NCI-H460 (cell line): Measurements from ENCODE around the gene PFKFB2. TPM values are rescaled to one million over a fixed set of nuclear protein-coding genes. Genes with fewer than 3 reads are reported as not detected.

Source experiments
- DNase-seq: peaks from one replicate; pipeline ENCODE4 v3.0.0-alpha.2; 2016; ENCODE audit warnings: low read depth; ENCODE audit errors: extremely low read depth
- total RNA-seq: library from RNA; depleted of rRNA; stranded (reverse); fragments of >200 nt; shearing (Covaris generic); gene quantifications from 2 replicates; pipeline ENCODE4 v1.2.3, GENCODE V29; 2014

PFKFB2 gene
- total RNA-seq, 1 experiment from 2014 or later, result 4.4 TPM

GRCh38 chr1:207084701-207085180, 31.7 kb downstream of the PFKFB2 start:
- peak; percentile 75 for DNase-seq

- no peak for DNase-seq
Measured at GRCh38 chr1:207085887-207086286, 32.8 kb downstream of the PFKFB2 start.

- no peak for DNase-seq
Measured at GRCh38 chr1:207088161-207088560, 35.1 kb downstream of the PFKFB2 start.

DNA sequence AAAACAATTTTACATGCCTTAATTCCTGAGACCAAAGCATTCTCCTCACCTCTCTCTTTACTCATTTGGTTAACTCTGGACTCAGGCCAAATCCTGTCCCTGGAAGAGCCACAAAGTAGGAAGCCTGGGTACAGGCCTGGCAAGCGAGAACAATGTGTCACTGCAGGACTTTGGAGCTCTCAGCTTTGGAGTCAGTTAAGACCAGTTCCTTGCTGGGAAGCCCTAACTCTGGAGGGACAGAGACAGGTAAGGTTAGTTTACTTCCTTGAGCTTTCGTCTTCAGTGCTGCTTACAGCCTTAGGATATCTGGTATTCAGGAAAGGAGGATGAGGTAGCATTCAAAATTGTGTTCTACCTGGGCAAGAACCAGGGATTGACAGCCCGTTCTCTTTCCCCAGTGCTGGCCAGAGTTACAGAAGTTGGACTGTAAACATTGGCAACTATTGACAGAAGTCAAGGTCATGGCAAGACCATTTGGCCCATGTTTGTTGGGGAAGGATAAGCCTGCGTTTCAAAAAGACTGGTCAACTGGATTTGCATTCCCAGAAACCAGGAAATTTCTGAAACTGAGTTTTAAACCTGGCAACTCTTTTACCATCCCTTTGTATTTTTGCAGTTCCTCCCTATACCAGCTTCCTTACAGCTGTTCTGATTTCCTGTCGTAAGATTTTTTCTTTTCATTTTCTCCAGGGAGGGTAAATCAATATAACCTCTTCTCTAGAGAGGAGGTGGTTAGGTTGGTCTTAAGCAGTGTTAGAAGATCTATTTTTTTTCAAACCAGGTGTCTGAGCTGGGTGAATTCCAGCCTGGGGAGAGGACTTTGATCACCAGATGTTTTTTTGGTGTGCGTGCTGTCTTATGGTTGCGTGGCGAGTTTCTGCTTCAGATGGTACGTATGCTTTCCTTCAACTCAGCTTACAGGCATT, 35.9 kb downstream of the PFKFB2 start, which contains the start of gene C4BPB:
TSS of gene C4BPB (plus strand) at position 160 of the 926 bp plus-strand sequence. CDS start at position 832, 672 bp downstream.
- no peak for DNase-seq

DNA sequence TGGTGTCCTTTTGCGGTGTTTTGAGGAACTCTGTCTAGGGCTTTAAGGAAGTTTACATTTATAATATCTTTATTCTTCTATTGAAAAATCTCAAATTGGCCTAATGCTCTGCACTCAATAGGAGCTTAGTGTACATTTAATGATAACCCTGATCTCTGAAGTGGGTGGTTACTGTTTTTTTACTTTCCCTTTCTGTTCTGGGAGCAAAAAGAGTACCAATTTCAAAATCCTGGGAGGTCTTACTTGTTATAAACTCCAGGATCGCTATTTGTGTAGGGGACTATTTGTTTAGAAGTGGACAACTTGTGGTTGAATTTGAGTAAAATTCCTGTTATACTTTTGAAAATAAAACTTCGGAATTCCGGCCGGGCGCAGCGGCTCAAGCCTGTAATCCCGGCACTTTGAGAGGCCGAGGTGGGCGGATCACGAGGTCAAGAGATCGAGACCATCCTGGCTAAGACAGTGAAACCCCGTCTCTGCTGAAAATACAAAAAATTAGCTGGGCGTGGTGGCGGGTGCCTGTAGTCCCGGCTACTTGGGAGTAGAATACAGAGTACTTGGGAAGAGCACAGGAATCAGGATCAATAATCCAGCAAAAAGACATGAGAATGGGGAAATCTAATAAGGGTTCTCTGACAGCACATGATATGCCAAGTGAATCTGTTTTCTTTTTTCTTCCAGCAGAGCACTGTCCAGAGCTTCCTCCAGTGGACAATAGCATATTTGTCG, 36.7 kb downstream of the PFKFB2 start:
- DNase-seq, result no peak

GRCh38 chr1:207091200-207091908, 38.3 kb downstream of the PFKFB2 start:
- no peak for DNase-seq

DNA sequence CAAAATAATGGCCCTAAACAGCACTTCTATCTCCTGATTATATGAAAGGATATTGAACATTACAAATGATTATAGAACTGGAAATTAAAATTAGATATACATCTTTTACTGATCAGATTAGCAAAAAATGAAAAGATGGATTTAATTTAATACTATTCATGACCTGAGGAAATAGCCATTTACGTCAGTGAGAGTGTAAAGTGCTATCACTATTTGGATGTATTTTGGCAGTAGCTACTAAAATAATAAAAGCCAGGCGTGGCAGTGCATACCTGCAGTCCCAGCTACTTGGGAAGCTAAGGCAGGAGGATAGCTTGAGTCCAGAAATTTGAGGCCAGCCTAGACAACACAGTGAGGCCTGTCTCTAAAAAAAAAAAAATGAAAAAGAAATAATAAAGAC, 40.9 kb downstream of the PFKFB2 start:
- no peak for DNase-seq

- DNase-seq, result no peak
Measured at GRCh38 chr1:207097871-207098324, 44.8 kb downstream of the PFKFB2 start.

DNA sequence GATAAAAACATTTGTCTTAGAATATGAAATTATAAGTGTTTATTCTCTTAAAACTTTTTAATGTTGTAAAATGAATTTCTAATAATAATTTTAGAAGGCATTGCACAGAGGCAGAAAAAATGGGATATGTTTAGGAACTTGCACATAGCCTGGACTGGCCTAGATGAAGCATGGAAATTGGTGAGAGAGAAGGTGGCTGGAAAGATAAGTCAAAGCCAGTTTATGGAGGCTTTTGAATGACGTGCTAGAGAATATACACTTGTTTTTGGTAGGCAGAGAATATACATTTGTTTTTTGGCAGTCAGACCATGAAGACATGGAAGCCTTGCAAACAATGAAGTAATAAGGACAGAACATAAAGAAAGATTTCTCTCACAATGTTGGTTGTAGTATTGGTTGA, 48.6 kb downstream of the PFKFB2 start:
- no peak for DNase-seq

DNA sequence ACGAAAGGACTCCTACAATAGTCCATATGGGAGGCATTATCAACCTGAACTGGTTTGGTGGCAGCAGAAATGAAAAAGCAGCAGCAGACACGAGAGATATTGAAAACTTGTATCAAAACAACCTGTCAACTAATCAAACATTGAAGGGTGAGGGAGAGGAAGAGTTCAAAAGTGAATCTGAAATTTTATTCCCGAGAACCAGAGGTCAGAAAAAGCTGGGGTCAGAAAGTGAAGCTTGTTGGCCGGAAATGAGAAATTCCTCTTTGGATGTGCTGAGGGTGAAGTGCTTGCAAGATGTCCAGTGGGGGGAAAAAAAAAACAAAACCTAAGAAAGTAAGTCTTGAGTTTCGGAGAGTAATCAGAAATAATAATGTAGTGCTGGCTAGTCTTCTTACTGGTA, 49.1 kb downstream of the PFKFB2 start:
- no peak for DNase-seq

- no peak for DNase-seq
Measured at GRCh38 chr1:207102659-207103058, 49.6 kb downstream of the PFKFB2 start.

DNA sequence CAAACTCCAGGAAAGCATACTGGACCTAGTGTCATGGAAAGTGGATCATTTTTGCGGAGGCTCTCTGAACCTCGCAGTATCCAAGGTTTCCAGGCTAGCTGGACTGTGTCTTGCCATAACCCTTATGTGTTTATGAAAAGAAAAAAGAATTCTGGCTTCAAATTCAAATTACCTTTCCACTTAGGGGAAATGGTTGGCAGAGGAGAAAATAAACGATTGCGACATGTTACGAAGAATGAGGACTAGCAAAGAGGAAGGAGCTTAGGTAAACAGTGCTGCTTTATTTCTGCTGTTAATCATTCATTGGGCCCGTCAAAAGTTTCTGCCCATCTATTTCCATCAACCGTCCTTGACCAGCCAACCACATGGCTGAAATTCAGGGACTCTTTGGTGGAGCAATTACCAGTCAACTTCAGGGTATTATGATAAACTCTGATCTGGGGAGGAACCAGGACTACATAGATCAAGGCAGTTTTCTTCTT, 50.9 kb downstream of the PFKFB2 start, which contains the start of gene C4BPA:
TSS of gene C4BPA (plus strand) at position 342 of the 482 bp plus-strand sequence. CDS start 8,793 bp downstream, outside the sequence.
- DNase-seq, result no peak

DNA sequence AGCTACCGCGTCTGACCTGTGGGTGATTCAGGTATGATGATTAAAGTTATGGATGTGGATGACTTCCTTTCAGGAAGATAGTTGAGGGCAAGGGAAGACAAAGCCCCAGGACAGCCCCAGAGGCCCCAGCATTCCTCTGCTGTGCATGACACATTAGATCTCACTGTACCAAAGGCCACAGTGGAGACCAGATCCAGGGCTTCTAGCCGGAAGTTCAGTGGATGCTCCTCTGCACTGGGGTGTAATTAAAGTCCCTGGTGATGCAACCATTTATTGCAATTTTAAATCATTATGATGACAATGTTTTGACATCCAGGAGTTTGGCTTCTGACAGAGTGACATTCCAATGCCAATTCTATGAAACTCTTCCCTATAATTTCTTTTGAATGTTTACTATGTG, 55.9 kb downstream of the PFKFB2 start:
- DNase-seq, result no peak

GRCh38 chr1:207112616-207113296, 59.7 kb downstream of the PFKFB2 start:
- no peak for DNase-seq

- DNase-seq, result no peak
Measured at GRCh38 chr1:207115269-207115668, 62.2 kb downstream of the PFKFB2 start.

- DNase-seq, result no peak
Measured at GRCh38 chr1:207124389-207124788, 71.3 kb downstream of the PFKFB2 start.

GRCh38 chr1:207128336-207128921, 75.4 kb downstream of the PFKFB2 start:
- DNase-seq, result no peak

DNA sequence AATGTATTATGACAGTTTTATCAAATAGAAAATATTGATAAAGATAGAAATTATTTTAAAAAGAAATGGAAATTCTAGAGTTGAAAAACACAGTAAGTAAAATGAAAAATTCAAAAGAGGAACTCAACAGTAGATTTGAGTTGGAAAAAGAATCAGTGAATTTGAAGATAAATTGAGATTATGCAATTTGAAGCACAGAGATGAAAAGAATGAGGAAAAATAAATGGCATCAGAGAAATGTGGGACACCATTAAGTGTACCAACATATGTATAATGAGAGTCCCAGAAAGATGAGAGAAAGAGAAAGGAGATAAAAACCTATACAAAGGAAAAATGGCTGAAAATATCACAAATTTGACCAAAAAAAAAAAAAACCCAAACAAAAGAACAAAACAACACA, 76.0 kb downstream of the PFKFB2 start:
- no peak for DNase-seq
